DOHH2 (cell line): ENCODE results near the gene HIVEP3.

ENCODE experiments used
- CTCF ChIP-seq: fragments of 200-600 bp; sonication (generic); IDR thresholded peaks from one replicate; pipeline ENCODE4 v1.5.1; 2014; ENCODE audit warnings: antibody characterized with exemption, mild to moderate bottlenecking, low read depth, low read length; ENCODE audit not compliant: poor library complexity, severe bottlenecking
- EZH2phosphoT487 ChIP-seq: fragments of 200-600 bp; sonication (generic); IDR thresholded peaks from 2 replicates; pipeline ENCODE4 v1.6.1; 2017; ENCODE audit warnings: borderline replicate concordance, mild to moderate bottlenecking, antibody characterized with exemption, low read length, moderate library complexity, mixed read lengths

- TF ChIP-seq CTCF (no peak), EZH2phosphoT487 (no peak)
These were observed 217.7 kb downstream of the HIVEP3 start for GRCh38 chr1:41700986-41701535.
